Measurements from ENCODE around the gene THBD. TPM values are rescaled to one million over a fixed set of nuclear protein-coding genes. Genes with fewer than 3 reads are reported as not detected.
A peak's percentile ranks its signal among the peaks of the same experiment; 100 is the strongest.

The THBD gene
- total and polyA plus RNA-seq, 2 experiments from 2014 or later = 5.9 to 15.6 TPM

- H3K9me3 ChIP-seq (ENCODE audit: low read depth) = no peaks in the 10 kb centered on the region
- no peak within 1 kb of the TSS for H3K27ac ChIP-seq
- no peaks in the 10 kb centered on the region for H4K20me1 ChIP-seq (ENCODE audit: insufficient read depth)
- 62 to 66% methylated on average over 23 to 27 of the region's 28 CpGs for WGBS, 2 experiments (ENCODE audit: low coverage in 1 of 2, low lambda C conversion rate in 2 of 2, missing lambda C conversion rate in 2 of 2)
- no peak within 1 kb of the TSS for H3K9ac ChIP-seq
- H3K4me3 ChIP-seq = no peak within 1 kb of the TSS
- H3F3A ChIP-seq (ENCODE audit: insufficient read depth) = no peaks in the 10 kb centered on the region
- DNase-seq = peak; percentile 37
- no peaks in the 10 kb centered on the region for H3K36me3 ChIP-seq (ENCODE audit: low read depth)
- no peaks in the 10 kb centered on the region for H3K9me2 ChIP-seq (ENCODE audit: insufficient read depth)
- no peaks in the 10 kb centered on the region for H3K79me2 ChIP-seq (ENCODE audit: insufficient read depth)
- no peaks in the 10 kb centered on the region for H3K4me1 ChIP-seq (ENCODE audit: insufficient read depth)
- H3K4me2 ChIP-seq (ENCODE audit: unreplicated experiment) = no peak within 1 kb of the TSS
- in situ Hi-C loops (cut with MboI) = no loop called here
- H3K27me3 ChIP-seq (replicated peaks; ENCODE audit: insufficient read depth) = peaks cover 4% of the 10 kb centered on the region; the same call in 1 of the 2 replicates
- H2AFZ ChIP-seq = peak within 1 kb of the TSS; percentile 36; the same call in 1 of the 2 replicates
- TF ChIP-seq EZH2 (IDR thresholded peaks at IDR 0.05; ENCODE audit: insufficient read depth, poor library complexity, severe bottlenecking) = no peak
- no peak for TF ChIP-seq EZH2phosphoT487 (IDR thresholded peaks at IDR 0.05; ENCODE audit: insufficient read depth, low read depth)
These were observed 36.6 kb upstream of the THBD start, which contains the start of gene CD93 for GRCh38 chr20:23086056-23086566. Gene CD93 (minus strand): TSS chr20:23086324. CDS start chr20:23086192, 132 bp downstream.

GRCh38 chr20:23085436-23086055, 36.1 kb upstream of the THBD start:
- no peaks in the 10 kb centered on the region for H3K36me3 ChIP-seq (ENCODE audit: low read depth)
- no peaks in the 10 kb centered on the region for H3K9me3 ChIP-seq (ENCODE audit: low read depth)
- H3K4me3 ChIP-seq = no peak overlapping the region
- H3K4me1 ChIP-seq (ENCODE audit: insufficient read depth) = no peaks in the 10 kb centered on the region
- no peak overlapping the region for H3K4me2 ChIP-seq (ENCODE audit: unreplicated experiment)
- no peaks in the 10 kb centered on the region for H3K9me2 ChIP-seq (ENCODE audit: insufficient read depth)
- 84 to 85% methylated on average over 18 to 23 of the region's 23 CpGs for WGBS, 2 experiments (ENCODE audit: low coverage in 1 of 2, low lambda C conversion rate in 2 of 2, missing lambda C conversion rate in 2 of 2)
- DNase-seq = no peak
- no peak overlapping the region for H3K27ac ChIP-seq
- H3F3A ChIP-seq (ENCODE audit: insufficient read depth) = no peaks in the 10 kb centered on the region
- no peaks in the 10 kb centered on the region for H4K20me1 ChIP-seq (ENCODE audit: insufficient read depth)
- TF ChIP-seq EZH2 (IDR thresholded peaks at IDR 0.05; ENCODE audit: insufficient read depth, poor library complexity, severe bottlenecking) (no peak), EZH2phosphoT487 (IDR thresholded peaks at IDR 0.05; ENCODE audit: insufficient read depth, low read depth) (no peak)
- in situ Hi-C loops (cut with MboI) = no loop called here
- no peaks in the 10 kb centered on the region for H3K79me2 ChIP-seq (ENCODE audit: insufficient read depth)
- H2AFZ ChIP-seq = no peak overlapping the region
- H3K9ac ChIP-seq = no peak overlapping the region
- peaks cover 5% of the 10 kb centered on the region for H3K27me3 ChIP-seq (replicated peaks; ENCODE audit: insufficient read depth)

- Histone ChIP-seq H3K9ac (no peak overlapping the region), H4K20me1 (ENCODE audit: insufficient read depth) (no peaks in the 10 kb centered on the region), H3K4me2 (ENCODE audit: unreplicated experiment) (no peak overlapping the region), H2AFZ (no peak overlapping the region), H3K4me3 (no peak overlapping the region), H3K27ac (no peak overlapping the region), H3F3A (ENCODE audit: insufficient read depth) (no peaks in the 10 kb centered on the region), H3K4me1 (ENCODE audit: insufficient read depth) (no peaks in the 10 kb centered on the region), H3K79me2 (ENCODE audit: insufficient read depth) (no peaks in the 10 kb centered on the region), H3K9me2 (ENCODE audit: insufficient read depth) (no peaks in the 10 kb centered on the region), H3K36me3 (ENCODE audit: low read depth) (no peaks in the 10 kb centered on the region), H3K9me3 (ENCODE audit: low read depth) (no peaks in the 10 kb centered on the region), H3K27me3 (replicated peaks; ENCODE audit: insufficient read depth) (peaks cover 8% of the 10 kb centered on the region)
- no peak for DNase-seq
- TF ChIP-seq EZH2 (IDR thresholded peaks at IDR 0.05; ENCODE audit: insufficient read depth, poor library complexity, severe bottlenecking) (no peak), EZH2phosphoT487 (IDR thresholded peaks at IDR 0.05; ENCODE audit: insufficient read depth, low read depth) (no peak)
- 75 to 78% methylated on average over 23 to 24 of the region's 24 CpGs for WGBS, 2 experiments (ENCODE audit: low coverage in 1 of 2, low lambda C conversion rate in 2 of 2, missing lambda C conversion rate in 2 of 2)
- in situ Hi-C loops (cut with MboI) = no loop called here
These were observed 35.4 kb upstream of the THBD start for GRCh38 chr20:23084845-23085365.

GRCh38 chr20:23084282-23084844, 34.9 kb upstream of the THBD start:
- H3K36me3 ChIP-seq (ENCODE audit: low read depth) = no peaks in the 10 kb centered on the region
- no peak overlapping the region for H3K27ac ChIP-seq
- no peaks in the 10 kb centered on the region for H3K4me1 ChIP-seq (ENCODE audit: insufficient read depth)
- no peaks in the 10 kb centered on the region for H4K20me1 ChIP-seq (ENCODE audit: insufficient read depth)
- H3K9ac ChIP-seq = no peak overlapping the region
- no peaks in the 10 kb centered on the region for H3K9me2 ChIP-seq (ENCODE audit: insufficient read depth)
- no peaks in the 10 kb centered on the region for H3K79me2 ChIP-seq (ENCODE audit: insufficient read depth)
- in situ Hi-C loops (cut with MboI) = no loop called here
- WGBS, 2 experiments (ENCODE audit: low coverage in 1 of 2, low lambda C conversion rate in 2 of 2, missing lambda C conversion rate in 2 of 2) = 87 to 95% methylated on average over 14 to 17 of the region's 17 CpGs
- H3F3A ChIP-seq (ENCODE audit: insufficient read depth) = no peaks in the 10 kb centered on the region
- DNase-seq = no peak
- H3K4me3 ChIP-seq = no peak overlapping the region
- TF ChIP-seq EZH2 (IDR thresholded peaks at IDR 0.05; ENCODE audit: insufficient read depth, poor library complexity, severe bottlenecking) (no peak), EZH2phosphoT487 (IDR thresholded peaks at IDR 0.05; ENCODE audit: insufficient read depth, low read depth) (no peak)
- H3K4me2 ChIP-seq (ENCODE audit: unreplicated experiment) = no peak overlapping the region
- H3K27me3 ChIP-seq (replicated peaks; ENCODE audit: insufficient read depth) = peaks cover 13% of the 10 kb centered on the region
- H2AFZ ChIP-seq = no peak overlapping the region
- no peaks in the 10 kb centered on the region for H3K9me3 ChIP-seq (ENCODE audit: low read depth)

Measured in GM23248 (cell line).